Gastrocnemius medialis (tissue), 4 donors: Measurements from ENCODE around the gene CCDC180. TPM values are rescaled to one million over a fixed set of nuclear protein-coding genes. Genes with fewer than 3 reads are reported as not detected.

Experiments
- ATAC-seq, 2 donors: fragments of 150-250 bp; one replicate each; pipeline ENCODE4 v1.9.1; 2016
- DNase-seq, 2 donors: peaks; one replicate each; pipeline ENCODE4 v3.0.0-alpha.2; 2019
- H3K27ac ChIP-seq, 4 donors: fragments of 200-600 bp; sonication (generic); 1 replicate in 1 of 4; 2 replicates in 3 of 4; pipeline ENCODE4 v1.5.1; 2016 to 2018; ENCODE audit warnings: mild to moderate bottlenecking in 2 of 4, moderate library complexity in 1 of 4
- H3K27me3 ChIP-seq, 3 donors: fragments of 200-600 bp; sonication (generic) in 2 of 3; 1 replicate in 1 of 3; 2 replicates in 2 of 3; pipeline versions ENCODE4 v1.5.1 to v1.6.0; 2016 to 2019; ENCODE audit warnings: mild to moderate bottlenecking in 1 of 3, moderate library complexity in 1 of 3
- H3K36me3 ChIP-seq, 2 donors: fragments of 200-600 bp; sonication (generic) in 1 of 2; one replicate each; pipeline ENCODE4 v1.5.1; 2017 to 2018
- H3K4me1 ChIP-seq, 2 donors: fragments of 200-600 bp; sonication (generic) in 1 of 2; one replicate each; pipeline ENCODE4 v1.5.1; 2016 to 2017; ENCODE audit warnings: mild to moderate bottlenecking in 2 of 2
- H3K4me3 ChIP-seq, 4 donors: fragments of 200-600 bp; sonication (generic) in 3 of 4; 1 replicate in 1 of 4; 2 replicates in 3 of 4; pipeline ENCODE4 v1.5.1; 2016 to 2019; ENCODE audit warnings: mild to moderate bottlenecking in 2 of 4
- H3K9me3 ChIP-seq, 3 donors: fragments of 200-600 bp; sonication (generic) in 2 of 3; 1 replicate in 1 of 3; 2 replicates in 2 of 3; pipeline ENCODE4 v1.5.1; 2016 to 2019
- POLR2A ChIP-seq, 2 donors: fragments of 450-650 bp; IDR thresholded peaks; one replicate each; pipeline ENCODE4 v1.6.1; 2017; ENCODE audit warnings: antibody characterized with exemption in 2 of 2, mild to moderate bottlenecking in 2 of 2, moderate library complexity in 2 of 2
- in situ Hi-C, 4 donors: fragments of 200-750 bp; cut with MboI; loops; one replicate each; pipeline versions ENCODE4 v1.15.0 to v1.8.0; 2017; ENCODE audit warnings: low sequenced_read_pairs in 4 of 4
- intact Hi-C: fragments of 100-400 bp; cut with DNase I; formaldehyde crosslinking; loops from one replicate; pipeline ENCODE4 v1.15.1; 2023; ENCODE audit warnings: low total_unique reads
- total RNA-seq, 4 donors: library from RNA; depleted of rRNA; stranded (reverse); fragments of >200 nt; gene quantifications; one replicate each; pipeline versions ENCODE4 v1.1.0 to v1.2.3, GENCODE V29; 2016
- TF ChIP-seq, protein P1 (sequence below), 5 experiments: fragments of 450-650 bp in 3 of 5; fragments of 200-600 bp in 2 of 5; sonication (generic) in 2 of 5; IDR thresholded peaks in 4 of 5; conservative IDR thresholded peaks in 1 of 5; 1 replicate in 4 of 5; 2 replicates in 1 of 5; pipeline ENCODE4 v1.5.1; 2016 to 2019; ENCODE audit warnings: antibody characterized with exemption in 5 of 5, mild to moderate bottlenecking in 3 of 5, moderate library complexity in 3 of 5

The CCDC180 gene
- total RNA-seq, 4 donors from 2014 or later, result 0.24 to 2.7 (median 1.9) TPM

DNA sequence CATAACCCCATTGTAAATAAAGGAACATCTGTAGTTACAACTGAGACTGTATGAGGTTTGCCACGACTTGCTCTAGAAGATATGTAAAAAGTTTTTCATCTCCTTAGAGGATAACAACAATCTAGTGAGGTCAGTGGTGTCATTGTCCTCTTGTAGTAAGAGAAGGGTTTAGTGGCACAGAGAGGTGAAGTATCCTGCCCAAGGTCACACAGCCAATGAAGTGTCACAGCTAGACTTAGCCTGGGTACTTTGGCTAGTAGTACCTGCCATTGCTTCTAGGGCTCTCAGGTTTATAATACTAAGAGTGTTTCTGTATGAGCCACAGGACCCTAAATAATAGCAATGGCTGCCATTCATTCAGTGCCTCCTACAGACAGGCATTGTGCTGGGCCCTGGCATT lies 13.8 kb downstream of the CCDC180 start:
- DNase-seq (no peak), ATAC-seq (no peak)
- no peak overlapping the region for H3K4me3 ChIP-seq
- in situ Hi-C loops (no loop called here), intact Hi-C loops (no loop called here)
- H3K27ac ChIP-seq, result no peak overlapping the region
- H3K36me3 ChIP-seq, result peaks cover 0 to 10% of the 10 kb centered on the region in 2 donors
- no peaks in the 10 kb centered on the region for H3K4me1 ChIP-seq
- no peaks in the 10 kb centered on the region for H3K9me3 ChIP-seq
- TF ChIP-seq, protein P1, sequence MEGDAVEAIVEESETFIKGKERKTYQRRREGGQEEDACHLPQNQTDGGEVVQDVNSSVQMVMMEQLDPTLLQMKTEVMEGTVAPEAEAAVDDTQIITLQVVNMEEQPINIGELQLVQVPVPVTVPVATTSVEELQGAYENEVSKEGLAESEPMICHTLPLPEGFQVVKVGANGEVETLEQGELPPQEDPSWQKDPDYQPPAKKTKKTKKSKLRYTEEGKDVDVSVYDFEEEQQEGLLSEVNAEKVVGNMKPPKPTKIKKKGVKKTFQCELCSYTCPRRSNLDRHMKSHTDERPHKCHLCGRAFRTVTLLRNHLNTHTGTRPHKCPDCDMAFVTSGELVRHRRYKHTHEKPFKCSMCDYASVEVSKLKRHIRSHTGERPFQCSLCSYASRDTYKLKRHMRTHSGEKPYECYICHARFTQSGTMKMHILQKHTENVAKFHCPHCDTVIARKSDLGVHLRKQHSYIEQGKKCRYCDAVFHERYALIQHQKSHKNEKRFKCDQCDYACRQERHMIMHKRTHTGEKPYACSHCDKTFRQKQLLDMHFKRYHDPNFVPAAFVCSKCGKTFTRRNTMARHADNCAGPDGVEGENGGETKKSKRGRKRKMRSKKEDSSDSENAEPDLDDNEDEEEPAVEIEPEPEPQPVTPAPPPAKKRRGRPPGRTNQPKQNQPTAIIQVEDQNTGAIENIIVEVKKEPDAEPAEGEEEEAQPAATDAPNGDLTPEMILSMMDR (IDR thresholded peaks at IDR 0.05 in 4 of 5, conservative IDR thresholded peaks at IDR 0.05 in 1 of 5), result no peak
- no peak for TF ChIP-seq POLR2A (IDR thresholded peaks at IDR 0.05)
- no peaks in the 10 kb centered on the region for H3K27me3 ChIP-seq

DNA sequence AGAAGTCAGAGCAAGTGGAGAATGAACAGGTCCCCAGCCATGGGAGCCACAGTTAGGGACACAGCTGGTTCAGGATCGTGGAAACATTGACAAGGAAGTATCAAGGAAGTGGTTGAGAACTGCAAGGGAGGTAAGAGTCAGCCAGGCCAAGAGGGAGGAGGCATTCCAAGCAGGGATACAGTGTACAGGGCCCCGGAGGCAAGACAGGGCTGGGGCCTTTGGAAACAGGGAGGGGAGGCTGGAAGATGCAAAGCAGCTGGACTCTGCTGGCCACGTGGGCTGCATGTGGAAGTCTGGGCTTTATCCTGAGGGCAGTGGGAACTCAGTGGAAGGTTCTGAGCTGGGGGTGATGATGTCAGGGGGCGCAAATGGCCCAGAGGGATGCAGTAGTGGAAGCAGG lies 14.2 kb downstream of the CCDC180 start:
- ATAC-seq (no peak), DNase-seq (no peak)
- in situ Hi-C loops (no loop called here), intact Hi-C loops (no loop called here)
- no peak overlapping the region for H3K27ac ChIP-seq
- H3K27me3 ChIP-seq, result no peaks in the 10 kb centered on the region
- no peak overlapping the region for H3K4me3 ChIP-seq
- H3K4me1 ChIP-seq, result no peaks in the 10 kb centered on the region
- no peaks in the 10 kb centered on the region for H3K9me3 ChIP-seq
- peaks cover 0 to 10% of the 10 kb centered on the region in 2 donors for H3K36me3 ChIP-seq
- TF ChIP-seq POLR2A (IDR thresholded peaks at IDR 0.05), result no peak
- TF ChIP-seq, protein P1 (IDR thresholded peaks at IDR 0.05 in 4 of 5, conservative IDR thresholded peaks at IDR 0.05 in 1 of 5), result no peak

DNA sequence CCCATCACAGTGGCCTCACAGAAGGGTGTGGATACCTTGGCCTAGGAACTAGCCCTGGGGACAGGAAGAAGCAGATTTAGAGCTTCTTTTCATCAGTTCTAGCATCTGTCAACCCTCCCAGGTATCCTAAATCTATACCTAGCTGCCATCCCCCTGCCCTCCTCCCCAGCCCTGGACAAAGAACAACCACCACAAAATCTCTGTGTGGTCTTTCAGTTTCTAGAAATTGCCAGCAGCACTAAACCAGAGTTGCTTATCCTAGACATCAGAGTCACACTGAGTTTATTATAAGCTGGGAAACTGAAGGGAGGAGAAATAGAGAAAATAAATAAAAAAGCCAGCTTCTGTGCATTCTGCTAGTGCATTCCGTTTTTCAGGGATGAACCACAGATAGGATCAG lies 14.6 kb downstream of the CCDC180 start:
- TF ChIP-seq, protein P1 (IDR thresholded peaks at IDR 0.05 in 4 of 5, conservative IDR thresholded peaks at IDR 0.05 in 1 of 5), result no peak
- TF ChIP-seq POLR2A (IDR thresholded peaks at IDR 0.05), result no peak
- Histone ChIP-seq H3K4me1 (no peaks in the 10 kb centered on the region), H3K4me3 (no peak overlapping the region), H3K27me3 (no peaks in the 10 kb centered on the region), H3K36me3 (peaks cover 0 to 10% of the 10 kb centered on the region in 2 donors), H3K9me3 (no peaks in the 10 kb centered on the region), H3K27ac (no peak overlapping the region)
- intact Hi-C loops (no loop called here), in situ Hi-C loops (no loop called here)
- DNase-seq (no peak), ATAC-seq (no peak)

DNA sequence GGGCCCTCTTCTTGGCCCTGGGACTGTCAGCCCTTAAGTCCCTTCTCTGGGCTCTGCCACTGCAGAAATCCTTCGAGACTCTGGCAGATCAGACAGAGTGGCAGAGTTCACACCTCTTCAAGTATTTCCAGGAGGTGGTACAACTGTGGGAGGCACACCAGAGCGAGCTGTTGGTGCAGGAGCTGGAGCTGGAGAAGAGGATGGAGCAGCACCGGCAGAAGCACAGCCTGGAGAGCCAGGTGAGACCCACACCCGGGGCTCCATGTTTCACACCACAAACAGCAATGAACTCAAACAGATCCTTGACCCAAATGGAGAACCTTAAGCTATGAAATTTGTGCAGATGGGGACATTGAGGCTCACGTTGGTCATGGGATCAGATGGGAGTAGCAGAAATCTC lies 17.5 kb downstream of the CCDC180 start:
- TF ChIP-seq, protein P1 (IDR thresholded peaks at IDR 0.05 in 4 of 5, conservative IDR thresholded peaks at IDR 0.05 in 1 of 5), result no peak
- intact Hi-C loops (no loop called here), in situ Hi-C loops (no loop called here)
- H3K4me3 ChIP-seq, result no peak overlapping the region
- H3K9me3 ChIP-seq, result no peaks in the 10 kb centered on the region
- H3K36me3 ChIP-seq, result peaks cover 0 to 8% of the 10 kb centered on the region in 2 donors
- H3K4me1 ChIP-seq, result no peaks in the 10 kb centered on the region
- no peak overlapping the region for H3K27ac ChIP-seq
- DNase-seq (no peak), ATAC-seq (no peak)
- H3K27me3 ChIP-seq, result no peaks in the 10 kb centered on the region

DNA sequence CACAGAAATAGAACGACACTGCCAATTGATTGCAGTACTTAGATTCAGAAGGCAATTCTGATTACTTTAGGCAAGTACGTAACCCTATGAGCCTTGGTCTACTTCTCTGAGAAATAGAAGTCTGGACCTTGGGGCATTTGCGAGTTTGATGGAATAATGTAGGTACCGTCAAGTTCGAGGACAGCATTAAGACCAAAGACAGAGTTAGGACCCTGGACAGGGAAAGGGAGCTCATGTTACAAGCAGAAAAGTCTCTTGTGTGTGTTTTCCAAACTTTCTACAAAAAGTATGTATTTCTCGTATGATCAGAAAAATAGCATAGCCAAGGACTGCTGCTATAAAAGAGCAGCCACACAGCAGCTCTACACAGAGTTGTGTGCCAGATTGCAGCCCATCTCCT lies 20.1 kb downstream of the CCDC180 start:
- Histone ChIP-seq H3K4me3 (no peak overlapping the region), H3K27ac (no peak overlapping the region), H3K27me3 (no peaks in the 10 kb centered on the region), H3K9me3 (peaks cover 0 to 9% (median 0%) of the 10 kb centered on the region in 3 donors), H3K4me1 (no peaks in the 10 kb centered on the region), H3K36me3 (peaks cover 0 to 4% of the 10 kb centered on the region in 2 donors)
- TF ChIP-seq, protein P1 (IDR thresholded peaks at IDR 0.05 in 4 of 5, conservative IDR thresholded peaks at IDR 0.05 in 1 of 5), result no peak
- TF ChIP-seq POLR2A (IDR thresholded peaks at IDR 0.05), result no peak
- in situ Hi-C loops (no loop called here), intact Hi-C loops (no loop called here)
- DNase-seq (no peak), ATAC-seq (no peak)
